ENCODE data around the gene CREB3L4. TPM values are rescaled to one million over a fixed set of nuclear protein-coding genes. Genes with fewer than 3 reads are reported as not detected.
"Not testable (repeated sequence)": the region's sequence is repeated elsewhere in the genome, so short reads cannot be mapped to it uniquely, and the experiment has no call there.

CREB3L4 gene
- total and polyA plus RNA-seq, 2 donors (not counting 3 experiments of a cell fraction or from before 2014, with no cell fraction given) = 8.1 to 12.1 TPM

- ChIA-PET CTCF (interaction anchor here (0.8 to 3.9 kb wide), 9 partner anchors 8 to 180 kb away, joined by 3 to 21 read pairs (median 8); partner anchors contain the start of genes CREB3L4, DENND4B, RAB13 and RPS27), POLR2A (interaction anchor here (1.5 kb wide), 1 partner anchor 11 kb away, joined by 12 read pairs; the partner anchor contains the start of gene CREB3L4)
- Histone ChIP-seq H2AFZ (ENCODE audit: low read depth, low read length) (peak overlapping the region; percentile 83), H3K9me1 (replicated peaks; ENCODE audit: control insufficient read depth, extremely low read depth, insufficient read depth, low read length) (no peaks in the 10 kb centered on the region), H3K9ac (replicated peaks; ENCODE audit: extremely low read depth, insufficient read depth, low read length) (no peak overlapping the region), H3K4me2 (ENCODE audit: insufficient read depth, low read length) (peak overlapping the region; percentile 53), H4K20me1 (replicated peaks; ENCODE audit: control insufficient read depth, extremely low read depth, insufficient read depth, low read length) (no peaks in the 10 kb centered on the region), H3K27ac (ENCODE audit: insufficient read depth, low read depth, low read length) (no peak overlapping the region), H3K79me2 (ENCODE audit: control insufficient read depth, insufficient read depth, low read length) (peaks cover 17% of the 10 kb centered on the region), H3K27me3 (ENCODE audit: control insufficient read depth in 2 of 2, insufficient read depth in 2 of 2, low read length in 2 of 2) (no peaks in the 10 kb centered on the region), H3K4me3 (replicated peaks in 1 of 3; ENCODE audit: insufficient read depth in 1 of 3, low read depth in 1 of 3, low read length in 3 of 3) (peak overlapping the region in 2 of 3 experiments; percentile 70 to 91), H3K4me1 (ENCODE audit: control insufficient read depth, extremely low read depth, insufficient read depth, low read length) (peaks cover 10% of the 10 kb centered on the region), H3K9me3 (replicated peaks; ENCODE audit: control insufficient read depth, insufficient read depth, low read length) (no peaks in the 10 kb centered on the region), H3K36me3 (ENCODE audit: control insufficient read depth in 2 of 2, extremely low read depth in 1 of 2, insufficient read depth in 2 of 2, low read length in 2 of 2) (peaks cover 8 to 23% of the 10 kb centered on the region in 2 experiments)
- BruUV-seq (replicated peaks) = no TSS peak
- FAIRE-seq = no peak
- TF ChIP-seq JUN (IDR thresholded peaks at IDR 0.05; ENCODE audit: borderline replicate concordance, insufficient read depth, insufficient read length, low read depth) (no peak), MAX (IDR thresholded peaks at IDR 0.05; ENCODE audit: insufficient read depth, insufficient read length) (no peak), FOS (IDR thresholded peaks at IDR 0.05; ENCODE audit: borderline replicate concordance, insufficient read depth, low read length) (no peak), CTCF (IDR thresholded peaks at IDR 0.05; ENCODE audit: extremely low read depth in 1 of 2, insufficient read depth in 1 of 2, low read depth in 1 of 2, low read length in 2 of 2) (no peak), EZH2 (IDR thresholded peaks at IDR 0.05; ENCODE audit: borderline replicate concordance, low read depth, low read length, severe bottlenecking) (no peak), MYC (IDR thresholded peaks at IDR 0.05; ENCODE audit: low read depth, low read length) (no peak), POLR2AphosphoS5 (IDR thresholded peaks at IDR 0.05; ENCODE audit: insufficient read depth, low read depth, low read length) (no peak), POLR2A (IDR thresholded peaks at IDR 0.05; ENCODE audit: low read depth, low read length) (no peak), GATA2 (IDR thresholded peaks at IDR 0.05; ENCODE audit: insufficient read depth, insufficient read length, low read depth, low read length) (no peak)
- dilution Hi-C loops (cut with MboI; ENCODE audit: extremely low pct_ligation_motif_present, low sequenced_read_pairs) (no loop called here), intact Hi-C loops (cut with micrococcal nuclease) (no loop called here)
- no peak for DNase-seq (ENCODE audit: low read depth, low spot score)
Measured at GRCh38 chr1:153978274-153978909, 10.7 kb downstream of the CREB3L4 start.

GRCh38 chr1:153979091-153979490 is 11.4 kb downstream of the CREB3L4 start:
- H3K79me2 ChIP-seq (ENCODE audit: control insufficient read depth, insufficient read depth, low read length) = peaks cover 17% of the 10 kb centered on the region
- FAIRE-seq; dilution Hi-C loops (cut with MboI; ENCODE audit: extremely low pct_ligation_motif_present, low sequenced_read_pairs); POLR2A ChIA-PET; intact Hi-C loops (cut with micrococcal nuclease); H3K9me1 ChIP-seq (replicated peaks; ENCODE audit: control insufficient read depth, extremely low read depth, insufficient read depth, low read length); H3K9ac ChIP-seq (replicated peaks; ENCODE audit: extremely low read depth, insufficient read depth, low read length); H4K20me1 ChIP-seq (replicated peaks; ENCODE audit: control insufficient read depth, extremely low read depth, insufficient read depth, low read length); H3K27ac ChIP-seq (ENCODE audit: insufficient read depth, low read depth, low read length); DNase-seq (ENCODE audit: low read depth, low spot score); H3K4me2 ChIP-seq (ENCODE audit: insufficient read depth, low read length); BruUV-seq (replicated peaks); H3K4me3 ChIP-seq (replicated peaks in 1 of 3; ENCODE audit: insufficient read depth in 1 of 3, low read depth in 1 of 3, low read length in 3 of 3); H3K9me3 ChIP-seq (replicated peaks; ENCODE audit: control insufficient read depth, insufficient read depth, low read length); H2AFZ ChIP-seq (ENCODE audit: low read depth, low read length); H3K27me3 ChIP-seq (ENCODE audit: control insufficient read depth in 2 of 2, insufficient read depth in 2 of 2, low read length in 2 of 2); H3K4me1 ChIP-seq (ENCODE audit: control insufficient read depth, extremely low read depth, insufficient read depth, low read length): not testable (repeated sequence)
- CTCF ChIA-PET = interaction anchor here (3.9 kb wide), 1 partner anchor 16 kb away, joined by 21 read pairs; the partner anchor contains the start of gene SLC39A1
- peaks cover 8 to 18% of the 10 kb centered on the region in 2 experiments for H3K36me3 ChIP-seq (ENCODE audit: control insufficient read depth in 2 of 2, extremely low read depth in 1 of 2, insufficient read depth in 2 of 2, low read length in 2 of 2)

Data from endothelial cell of umbilical vein (primary cell).